Hepatocyte (in vitro differentiated cells): ENCODE measurements around the gene MICU1. TPM values are rescaled to one million over a fixed set of nuclear protein-coding genes. Genes with fewer than 3 reads are reported as not detected.

ENCODE experiments used
- DNase-seq: peaks from one replicate; pipeline ENCODE4 v3.0.0-alpha.2; 2016; ENCODE audit warnings: low spot score
- H2AFZ ChIP-seq: fragments of 200-600 bp; sonication (generic); 2 replicates; pipeline ENCODE4 v1.6.0; 2016; ENCODE audit warnings: antibody characterized with exemption, mild to moderate bottlenecking
- H3K27ac ChIP-seq: fragments of 200-600 bp; sonication (generic); 2 replicates; pipeline ENCODE4 v1.5.1; 2016; ENCODE audit warnings: mild to moderate bottlenecking
- H3K27me3 ChIP-seq: fragments of 200-600 bp; sonication (generic); 2 replicates; pipeline ENCODE4 v1.6.1; 2016
- H3K36me3 ChIP-seq: fragments of 200-600 bp; sonication (generic); replicated peaks from 2 replicates; pipeline ENCODE4 v1.5.1; 2016; ENCODE audit warnings: low read depth; ENCODE audit not compliant: insufficient read depth
- H3K4me1 ChIP-seq: fragments of 200-600 bp; sonication (generic); 2 replicates; pipeline ENCODE4 v1.5.1; 2016; ENCODE audit warnings: mild to moderate bottlenecking, moderate library complexity; ENCODE audit not compliant: insufficient read depth
- H3K4me2 ChIP-seq: fragments of 200-600 bp; sonication (generic); 2 replicates; pipeline ENCODE4 v1.6.0; 2016
- H3K4me3 ChIP-seq: fragments of 200-600 bp; sonication (generic); 2 replicates; pipeline ENCODE4 v1.5.1; 2016; ENCODE audit warnings: mild to moderate bottlenecking
- H3K79me2 ChIP-seq: fragments of 200-600 bp; sonication (generic); 2 replicates; pipeline ENCODE4 v1.6.0; 2017; ENCODE audit warnings: mild to moderate bottlenecking
- H3K9me2 ChIP-seq: fragments of 200-600 bp; sonication (generic); replicated peaks from 2 replicates; pipeline ENCODE4 v1.6.0; 2017; ENCODE audit warnings: mild to moderate bottlenecking; ENCODE audit not compliant: insufficient read depth
- H3K9me3 ChIP-seq: fragments of 200-600 bp; sonication (generic); 2 replicates; pipeline ENCODE4 v1.5.1; 2016; ENCODE audit warnings: low read depth, mild to moderate bottlenecking
- H4K20me1 ChIP-seq: fragments of 200-600 bp; sonication (generic); 2 replicates; pipeline ENCODE4 v1.6.0; 2016; ENCODE audit warnings: mild to moderate bottlenecking; ENCODE audit not compliant: insufficient read depth, poor library complexity, severe bottlenecking
- EZH2 ChIP-seq: fragments of 200-600 bp; sonication (generic); IDR thresholded peaks from 2 replicates; pipeline ENCODE4 v1.6.1; 2016; ENCODE audit warnings: antibody characterized with exemption, mild to moderate bottlenecking, borderline replicate concordance
- EZH2phosphoT487 ChIP-seq: fragments of 200-600 bp; sonication (generic); IDR thresholded peaks from one replicate; pipeline ENCODE4 v1.6.1; 2018; ENCODE audit warnings: antibody characterized with exemption, mild to moderate bottlenecking, low read depth, moderate library complexity; ENCODE audit not compliant: unreplicated experiment, severe bottlenecking
- WGBS: methylation state at CpG from one replicate; pipeline ENCODE4 v1.1.6; 2016; ENCODE audit warnings: low lambda C conversion rate; ENCODE audit errors: missing lambda C conversion rate; 5-methylcytosine and 5-hydroxymethylcytosine counted together
- polyA plus RNA-seq: library from polyadenylated mRNA; unstranded; fragments of >200 nt; fragmentation: Nextera tagmentation; extraction: Ambion mirVana; gene quantifications from 2 replicates; pipeline ENCODE4 v1.2.1, GENCODE V29; 2016
- total RNA-seq: library from RNA; depleted of rRNA; stranded (reverse); fragments of >200 nt; gene quantifications from 2 replicates; pipeline ENCODE4 v1.2.3, GENCODE V29; 2014
- TF ChIP-seq, protein P1 (sequence below): fragments of 200-600 bp; sonication (generic); IDR thresholded peaks from 2 replicates; pipeline ENCODE4 v1.5.1; 2016; ENCODE audit warnings: antibody characterized with exemption, mild to moderate bottlenecking; ENCODE audit not compliant: poor library complexity

Gene MICU1
- total and polyA plus RNA-seq, 2 experiments from 2014 or later: 34.0 to 60.1 TPM

DNA sequence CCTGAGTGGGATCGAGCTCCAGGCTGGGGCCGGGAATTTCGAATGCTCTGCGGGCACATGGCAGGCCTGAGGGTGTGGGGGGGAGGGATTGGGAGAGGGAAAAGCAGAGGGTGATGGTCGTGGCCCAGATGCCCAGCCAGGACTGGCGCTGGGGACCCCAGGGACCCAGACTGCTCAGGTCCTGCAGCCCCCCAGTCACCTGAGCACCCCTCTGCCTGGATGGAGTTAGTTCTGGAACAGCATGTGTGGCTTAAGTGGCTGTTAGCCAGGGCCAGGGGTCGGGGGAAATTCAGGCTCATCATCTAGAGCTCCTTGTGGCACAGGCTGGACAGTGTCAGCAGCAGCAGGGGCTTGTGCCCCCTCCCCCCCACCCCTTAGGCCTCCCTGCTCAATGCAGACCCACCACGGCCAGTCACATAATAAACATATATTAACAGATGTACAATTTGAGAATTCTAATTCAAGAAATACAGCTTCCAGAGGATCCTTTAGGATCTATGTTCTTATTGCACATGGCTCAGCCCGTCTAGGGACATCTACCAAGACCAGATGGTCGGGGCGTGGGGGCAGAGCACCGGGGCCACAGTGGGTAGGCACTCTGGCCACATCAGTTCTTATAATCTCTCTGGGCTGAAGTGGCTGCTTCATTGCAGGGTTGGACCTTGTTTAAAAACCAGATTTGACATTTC lies 293.3 kb downstream of the MICU1 start:
- Histone ChIP-seq H4K20me1 (no peaks in the 10 kb centered on the region), H3K36me3 (no peaks in the 10 kb centered on the region), H3K4me2 (peak overlapping the region; percentile 33), H3K4me1 (peaks cover 42% of the 10 kb centered on the region), H2AFZ (no peak overlapping the region), H3K9me2 (no peaks in the 10 kb centered on the region), H3K27ac (peak overlapping the region; percentile 86), H3K4me3 (no peak overlapping the region), H3K27me3 (no peaks in the 10 kb centered on the region), H3K9me3 (no peaks in the 10 kb centered on the region), H3K79me2 (no peaks in the 10 kb centered on the region)
- no peak for TF ChIP-seq EZH2
- DNase-seq: no peak
- WGBS: 69% methylated on average over 8 of the region's 12 CpGs

DNA sequence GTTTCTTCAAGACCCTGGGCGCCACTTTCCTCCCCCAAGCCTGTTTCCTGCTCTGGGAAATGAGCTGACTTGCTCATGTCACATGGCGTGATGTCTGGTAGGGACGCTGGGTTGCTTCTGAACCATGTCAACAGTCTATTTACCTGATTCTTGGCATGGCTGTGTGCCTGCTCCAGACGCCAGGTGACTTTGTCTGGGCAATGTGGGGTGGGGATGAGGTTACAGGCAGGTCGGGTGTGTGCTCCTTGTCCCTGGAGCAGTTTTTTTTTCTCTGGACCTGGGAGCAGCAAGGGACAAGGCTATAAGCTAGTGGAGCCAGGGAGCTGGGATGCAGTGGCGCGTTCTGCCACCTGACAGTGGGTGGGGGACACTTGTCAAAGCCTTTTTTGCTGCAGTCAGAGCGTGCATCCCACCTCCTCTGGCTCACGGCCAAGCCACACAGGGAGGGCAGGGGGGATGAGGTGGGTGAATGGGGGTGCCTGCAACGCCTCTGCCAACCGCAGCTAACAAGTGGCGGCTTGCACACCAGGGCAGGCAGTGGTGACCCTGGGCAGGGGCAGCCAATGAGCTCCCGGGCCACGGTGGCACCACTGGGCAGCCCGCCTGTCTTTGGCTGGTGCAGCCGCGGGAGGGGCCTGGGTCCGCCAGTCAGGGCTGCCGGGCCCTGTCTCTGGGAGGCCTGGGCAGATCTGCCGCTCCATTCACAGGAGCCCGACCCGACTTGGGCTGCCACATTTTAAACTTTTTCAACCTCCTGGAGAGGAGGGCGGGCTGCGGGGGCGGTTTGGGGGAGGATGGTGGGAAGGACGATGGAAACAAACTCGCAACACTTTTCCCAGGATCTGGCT lies 294.1 kb downstream of the MICU1 start:
- peak; percentile 88 for DNase-seq
- H4K20me1 ChIP-seq: no peaks in the 10 kb centered on the region
- no peaks in the 10 kb centered on the region for H3K27me3 ChIP-seq
- TF ChIP-seq EZH2phosphoT487 (no peak), EZH2 (no peak)
- TF ChIP-seq, protein P1, sequence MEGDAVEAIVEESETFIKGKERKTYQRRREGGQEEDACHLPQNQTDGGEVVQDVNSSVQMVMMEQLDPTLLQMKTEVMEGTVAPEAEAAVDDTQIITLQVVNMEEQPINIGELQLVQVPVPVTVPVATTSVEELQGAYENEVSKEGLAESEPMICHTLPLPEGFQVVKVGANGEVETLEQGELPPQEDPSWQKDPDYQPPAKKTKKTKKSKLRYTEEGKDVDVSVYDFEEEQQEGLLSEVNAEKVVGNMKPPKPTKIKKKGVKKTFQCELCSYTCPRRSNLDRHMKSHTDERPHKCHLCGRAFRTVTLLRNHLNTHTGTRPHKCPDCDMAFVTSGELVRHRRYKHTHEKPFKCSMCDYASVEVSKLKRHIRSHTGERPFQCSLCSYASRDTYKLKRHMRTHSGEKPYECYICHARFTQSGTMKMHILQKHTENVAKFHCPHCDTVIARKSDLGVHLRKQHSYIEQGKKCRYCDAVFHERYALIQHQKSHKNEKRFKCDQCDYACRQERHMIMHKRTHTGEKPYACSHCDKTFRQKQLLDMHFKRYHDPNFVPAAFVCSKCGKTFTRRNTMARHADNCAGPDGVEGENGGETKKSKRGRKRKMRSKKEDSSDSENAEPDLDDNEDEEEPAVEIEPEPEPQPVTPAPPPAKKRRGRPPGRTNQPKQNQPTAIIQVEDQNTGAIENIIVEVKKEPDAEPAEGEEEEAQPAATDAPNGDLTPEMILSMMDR: no peak
- peak overlapping the region; percentile 33 for H3K4me2 ChIP-seq
- no peak overlapping the region for H3K4me3 ChIP-seq
- H3K79me2 ChIP-seq: no peaks in the 10 kb centered on the region
- 26% methylated on average over 19 of the region's 27 CpGs for WGBS
- peak overlapping the region; percentile 86 for H3K27ac ChIP-seq
- H2AFZ ChIP-seq: no peak overlapping the region
- no peaks in the 10 kb centered on the region for H3K9me3 ChIP-seq
- H3K36me3 ChIP-seq: no peaks in the 10 kb centered on the region
- peaks cover 42% of the 10 kb centered on the region for H3K4me1 ChIP-seq
- H3K9me2 ChIP-seq: no peaks in the 10 kb centered on the region

DNA sequence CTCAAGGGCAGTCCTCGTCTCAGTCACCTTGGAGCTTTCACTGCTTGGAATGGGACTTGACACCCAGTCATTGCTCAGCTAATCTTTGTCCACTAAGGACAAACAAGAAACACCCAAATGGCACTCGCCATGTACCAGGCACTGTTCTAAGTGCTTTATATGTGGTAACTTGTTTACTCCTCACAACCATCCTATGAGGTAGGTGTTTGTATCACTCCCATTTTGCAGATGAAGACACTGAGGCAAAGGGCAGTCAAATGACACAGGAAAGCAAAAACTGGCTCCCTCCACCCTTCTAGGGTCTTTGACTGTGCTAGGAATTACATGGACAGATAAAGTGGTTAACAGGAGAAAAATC lies 295.8 kb downstream of the MICU1 start:
- Histone ChIP-seq H3K36me3 (no peaks in the 10 kb centered on the region), H3K9me3 (no peaks in the 10 kb centered on the region), H3K4me1 (peaks cover 45% of the 10 kb centered on the region), H4K20me1 (no peaks in the 10 kb centered on the region), H3K4me2 (no peak overlapping the region), H3K79me2 (no peaks in the 10 kb centered on the region), H2AFZ (no peak overlapping the region), H3K9me2 (no peaks in the 10 kb centered on the region), H3K27ac (no peak overlapping the region), H3K27me3 (no peaks in the 10 kb centered on the region), H3K4me3 (no peak overlapping the region)
- WGBS: 94% methylated on average over 2 of the region's 2 CpGs
- peak; percentile 6 for DNase-seq
- TF ChIP-seq EZH2phosphoT487 (no peak), EZH2 (no peak)
- TF ChIP-seq, protein P1: no peak
